CD1c-positive myeloid dendritic cell (primary cell): ENCODE data around the gene RAG1.

Experiments used
- DNase-seq: peaks from one replicate; pipeline ENCODE4 v3.0.0-alpha.2; 2016; ENCODE audit errors: extremely low spot score

Gene RAG1

GRCh38 chr11:36628141-36628540 lies 60.3 kb downstream of the RAG1 start:
- DNase-seq, result no peak

GRCh38 chr11:36628765-36629244 lies 61.0 kb downstream of the RAG1 start:
- DNase-seq, result no peak
